HG03039 (cell line): ENCODE measurements around the gene SIL1.
"Not testable (repeated sequence)": the region's sequence is repeated elsewhere in the genome, so short reads cannot be mapped to it uniquely, and the experiment has no call there.

ENCODE experiments used
- ATAC-seq: cut with Tn5 transposase; IDR thresholded peaks from one replicate; pipeline ENCODE4 v1.9.1; 2021; ENCODE audit warnings: mild to moderate bottlenecking, moderate library complexity; ENCODE audit not compliant: unreplicated experiment

Gene SIL1

DNA sequence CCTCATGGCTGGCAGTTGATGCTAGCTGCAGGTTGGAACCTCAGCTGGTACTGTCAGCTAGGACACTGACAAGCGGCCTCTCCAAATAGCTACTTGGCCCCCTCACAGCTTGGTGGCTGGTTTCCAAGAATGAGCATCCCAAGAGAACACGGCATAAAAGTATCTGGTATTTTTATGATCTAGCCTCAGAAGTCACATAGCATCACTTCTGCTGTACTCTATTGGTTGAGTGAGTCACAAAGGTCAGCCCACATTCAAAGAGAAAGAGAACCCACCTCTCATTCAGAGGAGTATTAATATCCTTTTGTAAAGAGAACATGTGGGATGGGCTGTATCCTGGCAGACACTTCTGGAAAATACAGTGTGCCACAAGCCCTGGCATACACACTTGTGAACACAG, 6.0 kb upstream of the SIL1 start:
- no peak for ATAC-seq

DNA sequence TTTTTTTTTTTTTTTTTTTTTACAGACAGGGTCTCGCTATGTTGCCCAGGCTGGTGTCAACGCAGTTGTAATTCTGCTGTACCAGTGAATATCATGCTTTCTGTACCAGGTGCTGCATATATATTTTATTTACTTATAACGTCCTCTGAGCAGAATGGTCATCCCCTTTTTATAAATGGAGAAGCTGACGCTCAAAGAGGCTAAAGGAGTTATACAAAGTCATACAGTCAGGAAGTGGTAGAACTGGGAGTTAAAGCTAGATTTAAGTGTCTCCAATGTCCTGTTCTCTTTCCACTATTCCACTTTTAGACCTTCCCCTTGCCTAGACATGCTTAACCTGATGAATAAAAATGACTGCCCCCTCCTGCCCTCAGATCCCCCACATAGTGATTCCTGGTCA, 1.2 kb upstream of the SIL1 start:
- no peak for ATAC-seq

DNA sequence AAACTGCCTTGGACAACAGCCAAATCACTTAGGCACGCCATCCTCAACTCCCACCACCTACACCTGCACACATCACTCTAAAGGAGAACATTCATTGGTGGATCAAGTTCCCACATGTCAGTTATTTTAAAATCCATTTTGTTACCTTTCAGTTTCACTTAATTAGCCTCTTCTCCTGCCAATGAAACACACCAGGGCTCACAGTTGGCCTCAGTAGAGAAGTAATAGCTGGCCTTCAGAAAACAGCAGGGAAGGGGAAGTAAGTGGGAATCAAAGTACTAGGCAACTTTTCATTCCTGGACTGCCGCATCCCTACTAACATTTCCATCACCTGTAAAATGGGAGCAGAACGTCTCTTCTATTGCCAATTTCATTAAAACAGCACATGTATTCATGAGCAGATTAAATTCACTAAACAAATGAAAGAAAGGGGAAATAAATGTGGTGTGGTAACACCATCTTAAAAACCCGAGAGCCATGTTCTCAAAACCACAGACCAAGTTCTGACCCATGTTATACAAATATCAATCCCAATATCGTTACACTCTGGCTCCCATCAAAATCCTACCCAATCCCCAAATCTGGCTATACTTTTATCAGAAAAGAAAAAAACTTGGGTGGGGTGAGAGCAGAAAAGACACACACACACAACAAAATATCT, 1.7 kb downstream of the SIL1 start:
- no peak for ATAC-seq

GRCh38 chr5:139194486-139194885, 3.7 kb downstream of the SIL1 start:
- no peak for ATAC-seq

- ATAC-seq = no peak
Observed at GRCh38 chr5:139193928-139194327, 4.2 kb downstream of the SIL1 start.

- ATAC-seq = not testable (repeated sequence)
Observed at GRCh38 chr5:139192906-139193305, 5.3 kb downstream of the SIL1 start.

DNA sequence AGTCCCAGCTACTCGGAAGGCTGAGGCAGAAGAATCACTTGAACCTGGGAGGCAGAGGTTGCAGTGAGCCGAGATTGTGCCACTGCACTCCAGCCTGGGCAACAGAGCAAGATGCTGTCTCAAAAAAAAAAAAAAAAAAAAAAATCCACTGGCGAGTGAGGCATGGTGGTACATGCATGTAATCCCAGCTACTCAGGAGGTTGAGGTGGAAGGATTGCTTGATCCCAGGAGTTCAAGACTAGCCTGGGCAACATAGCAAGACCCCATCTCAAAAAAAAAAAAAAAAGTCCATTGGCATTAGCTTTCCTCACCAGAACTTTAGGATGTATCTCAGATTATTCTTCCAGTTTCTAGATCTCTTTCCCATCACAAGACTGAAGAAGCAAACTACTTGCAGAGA, 6.2 kb downstream of the SIL1 start:
- not testable (repeated sequence) for ATAC-seq

GRCh38 chr5:139190125-139190524, 8.0 kb downstream of the SIL1 start:
- no peak for ATAC-seq

GRCh38 chr5:139188558-139189270, 9.5 kb downstream of the SIL1 start:
- no peak for ATAC-seq

DNA sequence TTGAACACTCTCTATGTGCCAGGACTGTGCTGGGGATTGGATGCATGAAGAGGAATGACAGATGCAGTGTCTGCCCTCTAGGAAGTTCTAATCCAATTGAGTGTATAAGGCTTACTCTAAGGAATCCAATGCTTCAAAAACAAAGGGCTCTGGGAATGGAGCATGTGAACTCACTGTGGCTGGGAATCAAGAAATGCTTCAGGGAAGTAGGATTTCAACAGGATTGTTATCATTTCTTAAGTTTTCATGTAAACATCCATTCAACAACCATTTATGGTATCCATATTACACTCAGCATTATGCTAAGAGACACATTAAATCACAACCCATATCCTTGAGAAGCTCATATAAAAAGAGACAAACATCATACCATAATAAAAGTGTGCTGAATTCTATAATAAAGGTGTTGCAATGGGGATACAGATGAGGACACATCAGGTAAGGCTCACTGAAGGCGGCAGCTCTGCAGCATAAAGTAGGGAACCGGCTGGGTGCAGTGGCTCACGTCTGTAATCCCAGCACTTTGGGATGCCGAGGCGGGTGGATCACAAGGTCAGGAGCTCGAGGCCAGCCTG, 11.3 kb downstream of the SIL1 start:
- ATAC-seq = no peak

DNA sequence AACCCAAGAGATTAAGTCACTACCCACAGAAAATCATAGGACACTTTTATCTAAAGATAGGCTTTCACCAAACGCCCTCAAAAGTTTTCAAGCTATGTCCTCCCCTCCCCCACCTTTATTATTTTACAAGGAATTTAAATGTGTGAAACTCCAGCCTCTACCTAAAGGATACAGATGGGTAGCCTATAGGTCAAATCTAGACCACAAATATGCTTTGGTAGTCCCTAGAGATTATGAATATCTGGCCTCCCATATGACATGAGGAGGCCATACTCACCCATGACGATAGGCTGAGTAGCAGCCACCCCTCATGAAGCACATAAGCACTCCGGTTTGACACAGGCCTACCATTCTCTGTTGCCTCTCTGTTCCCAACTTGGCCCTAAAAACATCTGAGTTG, 11.9 kb downstream of the SIL1 start:
- no peak for ATAC-seq

DNA sequence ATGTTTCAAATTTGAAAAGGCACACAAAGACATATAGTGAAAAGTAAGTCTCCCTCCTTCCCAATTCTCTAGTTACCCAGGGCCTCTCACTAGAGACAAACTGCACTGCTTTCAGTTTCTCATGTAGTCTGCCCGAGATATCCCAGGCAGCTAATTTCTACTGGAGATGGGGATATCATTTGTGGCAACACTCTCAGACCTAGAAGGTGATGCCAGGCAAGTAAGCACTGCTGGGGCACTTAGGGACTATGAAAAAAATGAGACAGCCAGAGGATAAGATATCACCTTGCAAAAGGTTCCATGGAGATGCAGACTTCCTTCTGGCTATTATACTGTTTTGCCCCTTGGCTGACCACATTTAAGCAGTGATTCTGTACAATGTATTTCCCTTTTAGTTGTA, 12.6 kb downstream of the SIL1 start:
- ATAC-seq = no peak

- ATAC-seq = no peak
Observed at GRCh38 chr5:139183502-139183901, 14.7 kb downstream of the SIL1 start.

GRCh38 chr5:139182528-139183296, 15.5 kb downstream of the SIL1 start:
- no peak for ATAC-seq

DNA sequence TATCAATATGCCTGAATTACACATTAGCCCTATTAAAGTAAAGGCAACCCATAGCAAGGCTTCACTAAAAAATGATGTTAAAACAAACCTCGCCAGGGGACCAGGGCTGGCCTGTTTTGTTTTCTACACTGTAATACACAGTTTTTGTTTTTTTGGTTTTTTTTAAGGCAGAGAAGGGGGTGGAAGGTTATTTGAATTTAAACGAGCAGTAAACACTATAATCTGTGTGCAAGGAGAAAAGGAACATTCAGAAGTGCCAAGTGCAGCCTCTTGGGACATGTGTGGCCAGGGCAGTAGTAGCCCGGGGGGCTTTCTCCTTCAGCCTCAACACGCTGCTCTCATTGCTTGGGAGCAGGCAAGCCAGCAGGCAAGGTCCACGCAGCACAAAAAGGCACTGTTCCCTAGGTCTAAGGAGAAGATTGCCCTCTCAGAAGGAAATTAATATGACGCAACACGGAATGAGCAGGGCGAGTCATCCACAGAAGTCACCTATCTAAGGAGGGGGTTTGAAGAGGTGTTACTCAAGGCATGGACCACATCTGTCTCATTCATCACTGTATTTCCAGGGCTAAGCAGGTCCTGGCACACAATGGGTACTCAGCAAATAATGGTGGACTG, 16.2 kb downstream of the SIL1 start:
- ATAC-seq = no peak

- no peak for ATAC-seq
Observed at GRCh38 chr5:139181322-139181730, 16.8 kb downstream of the SIL1 start.

DNA sequence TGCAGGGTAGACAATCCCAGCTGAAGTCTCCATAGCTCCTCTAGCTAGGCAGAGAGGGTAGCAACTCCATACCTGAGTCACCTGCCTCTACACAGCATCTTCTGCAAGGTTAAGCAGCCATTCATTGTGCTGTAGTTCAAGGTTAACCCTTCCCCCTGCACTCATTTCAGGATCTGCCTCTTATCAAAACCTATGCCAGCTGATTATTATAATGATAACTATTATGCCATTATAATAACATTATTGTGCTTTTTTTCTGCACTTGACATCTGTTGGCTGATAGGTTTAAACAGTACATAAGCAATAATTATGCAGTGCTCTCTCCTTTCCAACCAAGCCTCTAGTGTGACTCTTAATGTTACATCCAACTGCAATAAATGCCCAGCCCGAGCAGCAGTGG, 17.3 kb downstream of the SIL1 start:
- no peak for ATAC-seq

DNA sequence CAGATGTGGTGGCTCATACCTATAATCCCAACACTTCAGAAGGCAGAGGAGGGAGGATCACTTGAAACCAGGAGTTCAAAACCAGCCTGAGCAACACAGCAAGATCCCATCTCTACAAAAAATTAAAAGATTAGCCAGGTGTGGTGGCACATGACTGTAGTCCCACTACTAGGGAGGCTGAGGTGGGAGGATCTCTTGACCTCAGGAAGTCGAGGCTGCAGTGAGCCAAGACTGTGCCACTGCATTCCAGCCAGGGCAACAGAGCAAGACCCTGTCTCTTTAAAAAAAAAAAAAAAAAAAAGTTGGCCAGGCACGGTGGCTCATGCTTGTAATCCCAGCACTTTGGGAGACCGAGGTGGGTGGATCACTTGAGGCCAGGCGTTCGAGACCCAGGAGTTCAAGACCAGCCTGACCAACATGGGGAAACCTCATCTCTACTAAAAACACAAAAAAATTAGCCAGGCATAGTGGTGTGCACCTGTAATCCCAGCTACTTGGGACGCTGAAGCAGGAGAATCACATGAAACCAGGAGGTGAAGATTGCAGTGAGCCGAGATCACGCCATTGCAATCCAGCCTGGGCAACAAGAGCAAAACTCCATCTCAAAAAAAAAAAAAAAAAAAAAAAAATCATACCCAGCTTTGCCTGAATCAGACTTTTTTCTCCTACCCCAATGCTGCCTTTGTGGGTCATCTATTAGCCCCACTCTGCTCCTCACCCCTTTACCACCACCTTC, 18.2 kb downstream of the SIL1 start:
- ATAC-seq = not testable (repeated sequence)

GRCh38 chr5:139178935-139179334, 19.2 kb downstream of the SIL1 start:
- ATAC-seq = no peak

- no peak for ATAC-seq
Observed at GRCh38 chr5:139178589-139178917, 19.6 kb downstream of the SIL1 start.
